Right ventricle myocardium inferior (tissue), 1 donor: ENCODE data around the gene SOCS2. TPM values are rescaled to one million over a fixed set of nuclear protein-coding genes. Genes with fewer than 3 reads are reported as not detected.
"Not testable (repeated sequence)": the region's sequence is repeated elsewhere in the genome, so short reads cannot be mapped to it uniquely, and the experiment has no call there.

Experiments used
- ATAC-seq: fragments of 200-7000 bp; cut with Tn5 transposase; one replicate; pipeline ENCODE4 v1.9.1; 2020; ENCODE audit warnings: mild to moderate bottlenecking, moderate library complexity
- DNase-seq: peaks from one replicate; pipeline ENCODE4 v3.0.0; 2021; ENCODE audit errors: missing footprints
- intact Hi-C: fragments of 100-400 bp; cut with DNase I; formaldehyde crosslinking; loops from one replicate; pipeline ENCODE4 v1.11.0; 2022
- long read RNA-seq: library from polyadenylated mRNA; unstranded; transcript quantifications from one replicate; pipeline ENCODE4 v2.0.0, GENCODE V29; 2021
- total RNA-seq: library from RNA; stranded (reverse); fragmentation: NEBNext Ultra II Directional; extraction: Animal tissue kit (Norgen Biotek cat#: 25700); gene quantifications from one replicate; pipeline ENCODE4 v1.2.1, GENCODE V29; 2021
- donor health status: DM: no; HTN: yes; CAD: no; lungs with severe emphysema.

The SOCS2 gene, protein sequence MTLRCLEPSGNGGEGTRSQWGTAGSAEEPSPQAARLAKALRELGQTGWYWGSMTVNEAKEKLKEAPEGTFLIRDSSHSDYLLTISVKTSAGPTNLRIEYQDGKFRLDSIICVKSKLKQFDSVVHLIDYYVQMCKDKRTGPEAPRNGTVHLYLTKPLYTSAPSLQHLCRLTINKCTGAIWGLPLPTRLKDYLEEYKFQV
- 7.2 TPM for total RNA-seq
- long read RNA-seq, partial matches to known transcripts: 0 of 8 reads
- long read RNA-seq, other reads (novel, unspliced or antisense): 1 of 8 reads

DNA sequence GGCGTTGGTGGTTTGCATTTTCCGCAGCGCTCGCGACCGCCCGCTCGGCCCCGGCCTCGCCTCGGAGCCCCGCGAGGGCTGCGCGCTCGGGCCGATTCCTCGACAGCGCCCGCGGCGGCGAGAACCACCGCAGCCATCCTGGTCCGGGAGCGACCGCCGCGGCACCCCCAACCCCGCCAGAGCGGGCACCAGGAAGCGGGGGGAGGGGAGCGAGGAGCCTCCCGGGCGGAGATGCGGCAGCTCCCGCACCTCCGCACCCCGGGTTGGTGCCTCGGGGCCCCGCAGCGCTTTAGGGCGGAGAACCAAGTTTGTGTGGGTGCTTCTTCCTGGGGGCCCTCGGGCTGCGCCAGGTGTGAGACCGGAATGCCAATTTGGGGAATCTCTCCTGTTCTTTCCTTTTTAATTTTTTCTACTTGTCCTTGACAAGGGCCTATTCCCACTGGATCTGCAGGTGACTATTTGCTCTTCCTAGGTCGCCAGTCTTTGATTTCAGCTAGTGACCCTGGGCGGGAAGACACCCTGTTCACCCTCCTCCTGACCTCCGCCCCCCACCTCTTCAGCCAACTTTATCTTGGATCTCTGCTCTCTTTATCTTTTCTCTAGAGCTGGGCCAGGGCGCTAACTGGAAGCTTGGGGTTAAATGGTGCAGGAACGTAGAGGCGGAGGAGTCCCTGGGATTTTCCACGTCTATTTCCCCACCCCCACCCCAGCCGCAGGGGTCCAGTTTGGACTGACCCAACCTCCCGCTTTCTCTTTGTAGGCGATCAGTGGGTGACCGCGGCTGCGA, at the start of gene SOCS2:
SOCS2 (plus strand) TSS at position 751 of the 787 bp plus-strand sequence. CDS start 223 bp downstream, outside the sequence.
- intact Hi-C loops: loop anchor here (1.0 to 10.0 kb wide), 7 partner anchors 19 to 503 kb away; no protein-coding TSS in a partner anchor
- ATAC-seq (no peak), DNase-seq (peak; percentile 66)

DNA sequence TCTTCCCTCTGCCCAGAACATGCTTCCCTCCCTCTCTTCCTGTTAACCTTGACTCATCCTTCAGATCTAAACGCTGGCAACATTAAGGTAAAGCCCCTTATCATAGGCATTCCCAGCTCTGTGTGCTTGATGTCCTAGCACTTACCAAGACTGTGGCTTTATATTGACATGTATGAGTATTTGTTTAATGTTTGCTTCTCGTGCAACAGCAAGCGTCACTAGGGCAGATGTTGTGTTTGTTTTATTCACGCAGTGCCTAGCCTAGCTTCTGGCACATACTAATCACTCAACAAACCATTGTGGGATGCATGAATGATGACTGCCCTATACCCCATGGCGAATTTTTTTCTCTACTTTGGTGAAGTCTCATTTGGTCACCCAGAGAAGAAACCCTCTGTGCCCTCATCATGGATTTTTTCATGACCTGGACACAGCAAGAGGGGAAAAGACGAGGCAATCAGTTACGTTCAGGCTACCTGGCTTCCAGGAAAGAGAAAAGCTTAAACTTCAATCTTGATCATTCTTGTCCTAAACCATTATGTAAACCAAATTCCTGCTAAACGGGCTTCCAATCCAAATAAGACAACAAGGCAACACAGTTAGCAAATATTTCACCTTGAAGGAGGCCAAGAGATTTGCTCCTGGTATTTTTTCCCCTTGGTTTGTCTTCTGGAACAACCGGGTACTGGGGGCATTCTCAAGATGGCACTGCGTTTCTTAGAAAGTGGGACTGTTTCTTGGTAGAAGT, 47.9 kb upstream of the SOCS2 start:
- intact Hi-C loops: no loop called here
- ATAC-seq (no peak), DNase-seq (no peak)

DNA sequence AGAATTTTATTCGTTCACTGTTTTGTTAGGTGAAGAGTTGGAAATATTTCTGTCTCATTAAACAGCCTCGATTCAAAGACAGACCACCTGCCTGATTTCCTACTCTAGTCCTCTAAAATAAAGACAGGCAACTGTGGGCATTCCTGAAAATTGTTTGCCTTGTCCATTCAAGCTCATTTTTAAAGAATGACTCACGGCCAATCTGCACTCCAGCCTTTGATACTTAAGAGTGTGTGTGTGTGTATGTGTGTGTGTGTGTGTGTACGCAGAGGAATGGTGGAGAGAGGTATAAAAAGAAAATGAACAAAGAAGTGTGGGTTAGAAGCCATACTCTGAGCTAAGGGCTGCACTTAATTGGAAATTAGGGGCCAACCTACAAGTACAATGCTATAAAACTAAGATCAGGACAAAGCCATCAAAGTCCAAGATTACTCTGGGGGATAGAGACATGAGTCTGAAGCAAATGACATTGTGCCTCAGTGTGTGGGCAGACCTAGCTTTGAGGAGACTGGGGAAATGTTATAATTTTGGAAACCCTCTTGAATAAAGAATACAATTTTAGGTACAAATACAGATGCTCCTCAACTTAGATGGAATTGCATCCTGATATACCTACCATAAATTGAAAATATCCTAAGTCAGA, 45.6 kb upstream of the SOCS2 start:
- intact Hi-C loops: no loop called here
- ATAC-seq: no peak

GRCh38 chr12:93530358-93530757, 42.1 kb upstream of the SOCS2 start:
- intact Hi-C loops: no loop called here
- no peak for ATAC-seq
- no peak for DNase-seq

More for the DNA sequence above, 45.6 kb upstream of the SOCS2 start:
- DNase-seq: no peak

DNA sequence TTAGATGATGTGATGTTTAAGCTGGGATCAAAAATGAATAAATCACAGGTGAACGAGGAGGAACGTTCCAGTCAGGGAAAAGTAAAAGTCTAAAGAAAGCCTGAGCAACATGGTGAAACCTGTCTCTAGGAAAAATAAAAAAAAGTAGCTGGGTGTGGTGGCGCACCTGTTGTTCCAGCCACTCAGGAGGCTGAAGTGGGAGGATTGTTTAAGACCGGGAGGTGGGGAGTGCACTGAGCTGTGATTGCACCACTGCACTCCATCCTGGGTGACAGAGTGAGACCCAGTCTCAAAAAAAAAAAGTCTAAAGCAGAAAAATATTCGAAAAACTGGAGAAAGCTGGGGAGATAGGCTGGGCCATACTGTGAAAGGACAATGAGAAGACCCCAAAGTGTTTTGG, 39.2 kb upstream of the SOCS2 start:
- no peak for ATAC-seq
- intact Hi-C loops: no loop called here
- no peak for DNase-seq

DNA sequence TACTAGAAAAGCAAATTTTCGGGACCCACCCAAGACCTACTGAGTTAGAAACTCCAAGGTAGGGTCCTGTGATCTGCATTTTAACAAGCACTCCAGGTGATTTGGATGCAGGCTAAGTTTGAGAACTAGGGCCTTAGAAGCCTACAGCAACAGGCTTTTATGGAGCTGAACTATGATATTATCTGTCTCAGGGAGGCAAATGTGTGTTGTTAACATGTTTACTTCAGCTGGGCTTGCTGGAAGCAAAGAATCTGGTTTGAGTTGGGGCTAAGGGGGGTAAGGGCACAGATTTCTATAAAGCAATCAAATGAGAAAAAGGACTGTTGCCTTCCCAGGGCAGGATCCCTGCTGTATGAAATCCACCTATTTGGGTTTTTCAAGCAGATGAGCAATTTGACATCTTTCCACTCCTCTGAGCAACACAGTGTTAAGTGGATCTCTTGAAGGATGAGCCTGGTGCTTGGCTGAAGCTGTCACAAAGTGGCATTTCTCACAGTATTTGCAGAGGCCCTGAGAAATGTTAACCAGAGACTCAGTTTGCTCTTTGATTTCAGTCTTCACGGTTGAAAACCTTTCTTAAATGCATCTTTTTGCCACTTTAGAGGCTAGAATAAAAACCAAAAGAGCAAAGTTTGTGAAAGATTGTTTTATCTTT, 36.2 kb upstream of the SOCS2 start:
- DNase-seq: no peak
- ATAC-seq: no peak
- intact Hi-C loops: no loop called here

- intact Hi-C loops: no loop called here
- ATAC-seq: peak; percentile 80
- DNase-seq: no peak
Observed at GRCh38 chr12:93536766-93537488, 35.5 kb upstream of the SOCS2 start.

- intact Hi-C loops: no loop called here
- DNase-seq: no peak
- no peak for ATAC-seq
Observed at GRCh38 chr12:93537769-93538168, 34.7 kb upstream of the SOCS2 start.

GRCh38 chr12:93539821-93540220, 32.7 kb upstream of the SOCS2 start:
- DNase-seq (no peak), ATAC-seq (no peak)
- intact Hi-C loops: no loop called here

GRCh38 chr12:93540466-93540865, 32.0 kb upstream of the SOCS2 start:
- intact Hi-C loops: no loop called here
- ATAC-seq (no peak), DNase-seq (no peak)

DNA sequence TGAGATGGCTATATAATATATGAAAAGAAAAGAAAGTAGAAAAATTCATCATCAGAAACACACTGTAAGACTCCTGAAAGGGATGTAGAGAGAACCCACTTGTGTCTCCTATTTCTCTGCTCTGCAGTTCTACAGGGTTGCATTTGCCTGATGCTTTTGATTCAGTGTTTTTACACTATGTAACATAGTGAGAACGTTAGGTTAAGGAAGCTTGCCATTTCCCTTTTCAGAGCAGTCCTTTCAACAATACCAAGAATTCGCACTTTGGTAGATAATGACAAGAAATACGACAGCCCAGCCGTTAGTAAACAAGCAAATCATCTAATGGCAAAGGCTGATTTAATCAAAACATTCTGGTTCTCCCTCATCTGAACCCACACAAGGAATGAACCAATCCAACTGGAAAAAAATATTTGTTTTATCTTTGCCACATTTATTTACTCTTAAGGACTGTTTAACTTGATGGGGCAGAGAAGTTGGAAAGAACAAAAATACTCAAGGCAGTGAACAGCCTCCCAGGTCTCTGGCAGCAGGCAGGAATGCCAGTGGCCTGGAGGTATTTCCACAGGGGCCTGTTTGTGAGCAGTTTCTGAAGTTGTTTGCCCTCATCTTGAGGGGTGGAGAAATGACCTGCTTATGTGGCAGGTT, 30.8 kb upstream of the SOCS2 start:
- intact Hi-C loops: no loop called here
- DNase-seq (no peak), ATAC-seq (no peak)

- ATAC-seq (no peak), DNase-seq (no peak)
- intact Hi-C loops: no loop called here
Observed at GRCh38 chr12:93547778-93548177, 24.7 kb upstream of the SOCS2 start.

- intact Hi-C loops: no loop called here
- ATAC-seq (no peak), DNase-seq (no peak)
Observed at GRCh38 chr12:93549174-93549573, 23.3 kb upstream of the SOCS2 start.

- intact Hi-C loops: no loop called here
- no peak for ATAC-seq
- no peak for DNase-seq
Observed at GRCh38 chr12:93550748-93551611, 21.5 kb upstream of the SOCS2 start.

DNA sequence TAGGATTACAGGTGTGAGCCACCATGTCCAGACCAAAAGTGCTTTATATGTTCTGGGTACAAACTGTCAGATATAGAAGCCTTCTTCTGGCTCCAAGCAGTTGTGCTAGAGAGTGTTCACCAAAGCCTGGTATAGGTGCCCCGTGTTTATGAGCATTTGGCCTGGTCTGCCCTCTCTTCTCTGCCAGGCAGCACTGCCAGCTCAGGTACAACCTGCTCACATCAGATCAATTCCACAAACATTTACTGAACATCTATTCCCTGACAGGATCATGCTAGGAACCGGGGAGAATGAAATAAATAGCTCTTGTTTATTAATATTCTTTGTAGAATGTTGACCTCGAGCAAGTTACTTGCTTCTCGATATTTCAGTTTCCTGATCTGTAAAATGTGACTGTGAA, 20.0 kb upstream of the SOCS2 start:
- intact Hi-C loops: no loop called here
- ATAC-seq (no peak), DNase-seq (no peak)

DNA sequence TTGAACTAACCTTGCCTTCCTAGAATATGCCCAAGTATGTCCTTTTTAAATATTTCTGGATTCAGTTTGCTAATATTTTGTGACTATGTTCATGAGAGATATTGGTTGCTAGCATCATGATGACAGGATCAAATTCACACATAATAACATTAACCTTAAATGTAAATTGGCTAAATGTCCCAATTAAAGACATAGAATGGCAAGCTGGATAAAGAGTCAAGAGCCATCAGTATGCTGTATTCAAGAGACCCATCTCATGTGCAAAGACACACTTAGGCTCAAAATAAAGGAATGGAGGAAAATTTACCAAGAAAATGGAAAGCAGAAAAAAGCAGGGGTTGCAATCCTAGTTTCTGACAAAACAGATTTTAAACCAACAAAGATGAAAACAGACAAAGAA, 14.6 kb upstream of the SOCS2 start:
- intact Hi-C loops, DNase-seq, ATAC-seq: not testable (repeated sequence)

GRCh38 chr12:93558685-93559084, 13.8 kb upstream of the SOCS2 start:
- ATAC-seq, DNase-seq, intact Hi-C loops: not testable (repeated sequence)
